ENCODE results near the gene UNC13B. TPM values are rescaled to one million over a fixed set of nuclear protein-coding genes. Genes with fewer than 3 reads are reported as not detected.

UNC13B gene
- total and polyA plus RNA-seq, 2 of the 13 experiments (the other 11 are each of a cell fraction or from before 2014, with no cell fraction given), result 14.0 to 18.3 TPM

DNA sequence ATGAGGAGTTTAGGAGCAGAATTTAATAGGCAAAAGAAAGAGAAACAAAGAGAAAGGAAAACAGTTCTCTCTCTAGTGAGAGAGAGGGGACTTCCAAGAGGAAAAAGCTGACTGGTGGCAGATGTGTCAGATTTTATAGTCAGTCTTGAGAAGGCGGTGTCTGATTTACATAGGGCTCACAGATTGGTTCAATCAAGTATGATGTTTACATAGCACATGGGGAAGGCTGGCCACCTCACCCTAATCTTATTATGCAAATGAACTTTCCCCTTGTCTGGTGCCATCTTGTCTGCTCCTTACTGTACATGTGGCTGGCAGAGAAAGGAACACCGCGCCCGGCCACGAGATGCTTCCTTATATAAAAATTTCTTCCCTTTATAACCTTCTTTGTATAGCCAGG, 24.7 kb downstream of the UNC13B start:
- in situ Hi-C loops (cut with HindIII; ENCODE audit: extremely low pct_ligation_motif_present, low pct_unique_long_range_greater_than_20kb) (no loop called here), intact Hi-C loops (cut with micrococcal nuclease; ENCODE audit: unreplicated experiment) (no loop called here)
- H3K4me3 ChIP-seq (replicated peaks in 1 of 3; ENCODE audit: insufficient read depth in 1 of 3, low read depth in 2 of 3, low read length in 3 of 3), result no peak overlapping the region
- POLR2A ChIA-PET, result no interaction called here
- CTCF ChIA-PET (ENCODE audit: low intra/inter-chr PET ratio, low total read pairs), result no interaction called here
- H4K20me1 ChIP-seq (ENCODE audit: insufficient read depth, low read length), result no peaks in the 10 kb centered on the region
- FAIRE-seq, result no peak
- TF ChIP-seq MED1 (CRISPR knock-in tag; IDR thresholded peaks at IDR 0.05) (no peak), SKI (IDR thresholded peaks at IDR 0.05; ENCODE audit: partially characterized antibody) (no peak), ZNF230 (CRISPR knock-in tag; IDR thresholded peaks at IDR 0.05) (no peak), ASH2L (IDR thresholded peaks at IDR 0.05; ENCODE audit: insufficient read length, low read depth, low read length) (no peak), ZC3H4 (CRISPR knock-in tag; IDR thresholded peaks at IDR 0.05; ENCODE audit: borderline replicate concordance) (no peak), RXRA (CRISPR knock-in tag; IDR thresholded peaks at IDR 0.05) (no peak), GLI4 (CRISPR knock-in tag; IDR thresholded peaks at IDR 0.05; ENCODE audit: borderline replicate concordance) (no peak), ZNF350 (CRISPR knock-in tag; IDR thresholded peaks at IDR 0.05; ENCODE audit: borderline replicate concordance, low read depth) (no peak)
- TF ChIP-seq, protein P1, sequence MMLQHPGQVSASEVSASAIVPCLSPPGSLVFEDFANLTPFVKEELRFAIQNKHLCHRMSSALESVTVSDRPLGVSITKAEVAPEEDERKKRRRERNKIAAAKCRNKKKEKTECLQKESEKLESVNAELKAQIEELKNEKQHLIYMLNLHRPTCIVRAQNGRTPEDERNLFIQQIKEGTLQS (CRISPR knock-in tag; IDR thresholded peaks at IDR 0.05), result no peak
- BruUV-seq (replicated peaks), result no TSS peak
- peaks cover 1 to 4% of the 10 kb centered on the region in 2 experiments; a peak in 2 of 5 replicates for H3K36me3 ChIP-seq (replicated peaks in 1 of 2; ENCODE audit: control insufficient read depth in 1 of 2, insufficient read depth in 2 of 2, low read length in 2 of 2)
- no peak for ATAC-seq
- H3K9ac ChIP-seq (ENCODE audit: insufficient read depth, low read depth, low read length), result no peak overlapping the region
- H3K27me3 ChIP-seq (ENCODE audit: control insufficient read depth in 1 of 2, insufficient read depth in 2 of 2, low read length in 2 of 2), result no peaks in the 10 kb centered on the region
- no peak for DNase-seq (ENCODE audit: low spot score)
- no peak overlapping the region for H3K27ac ChIP-seq (ENCODE audit: extremely low read length, insufficient read depth, low read length)
- H3K4me2 ChIP-seq (ENCODE audit: low read depth, low read length), result no peak overlapping the region
- H2AFZ ChIP-seq (ENCODE audit: low read length), result no peak overlapping the region
- WGBS (ENCODE audit: low lambda C conversion rate), result 98% methylated on average over 5 of the region's 5 CpGs
- H3K4me1 ChIP-seq (ENCODE audit: insufficient read depth, low read length), result peaks cover 7% of the 10 kb centered on the region
- H3K9me3 ChIP-seq (ENCODE audit: low read length), result no peaks in the 10 kb centered on the region
- H3K79me2 ChIP-seq (ENCODE audit: insufficient read depth, low read length), result no peaks in the 10 kb centered on the region

DNA sequence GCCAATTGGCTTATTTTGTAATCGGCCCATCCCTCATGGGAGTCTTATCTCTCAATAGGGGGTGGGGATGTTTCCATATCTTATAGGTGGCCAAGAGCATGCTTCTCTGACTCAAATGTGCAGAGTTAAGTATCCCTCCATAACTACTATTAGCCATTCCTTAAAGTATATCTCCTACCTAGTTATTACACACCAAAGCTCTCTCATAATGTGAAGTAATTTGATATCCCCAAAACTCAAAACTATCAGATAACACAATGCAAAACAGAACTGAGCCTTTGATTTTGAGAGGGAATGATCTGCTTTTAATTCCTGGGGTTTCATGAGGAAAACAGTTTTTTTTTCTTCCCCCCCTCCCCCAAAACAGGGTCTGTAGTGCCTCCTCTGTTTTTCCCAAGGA, 28.4 kb downstream of the UNC13B start:
- H3K79me2 ChIP-seq (ENCODE audit: insufficient read depth, low read length), result no peaks in the 10 kb centered on the region
- H3K9ac ChIP-seq (ENCODE audit: insufficient read depth, low read depth, low read length), result no peak overlapping the region
- H3K27me3 ChIP-seq (ENCODE audit: control insufficient read depth in 1 of 2, insufficient read depth in 2 of 2, low read length in 2 of 2), result no peaks in the 10 kb centered on the region
- ChIA-PET CTCF (ENCODE audit: low intra/inter-chr PET ratio, low total read pairs) (no interaction called here), POLR2A (no interaction called here)
- H3K9me3 ChIP-seq (ENCODE audit: low read length), result no peaks in the 10 kb centered on the region
- no peak for ATAC-seq
- no peak for FAIRE-seq
- no peak overlapping the region for H3K4me2 ChIP-seq (ENCODE audit: low read depth, low read length)
- H2AFZ ChIP-seq (ENCODE audit: low read length), result no peak overlapping the region
- no peak overlapping the region for H3K4me3 ChIP-seq (replicated peaks in 1 of 3; ENCODE audit: insufficient read depth in 1 of 3, low read depth in 2 of 3, low read length in 3 of 3)
- in situ Hi-C loops (cut with HindIII; ENCODE audit: extremely low pct_ligation_motif_present, low pct_unique_long_range_greater_than_20kb) (loop anchor here (10.0 kb wide), 1 partner anchor 285 kb away; no protein-coding TSS in a partner anchor), intact Hi-C loops (cut with micrococcal nuclease; ENCODE audit: unreplicated experiment) (loop anchor here (5.0 to 10.0 kb wide), 2 partner anchors 67 to 365 kb away; no protein-coding TSS in a partner anchor)
- H3K36me3 ChIP-seq (replicated peaks in 1 of 2; ENCODE audit: control insufficient read depth in 1 of 2, insufficient read depth in 2 of 2, low read length in 2 of 2), result peaks cover 1 to 4% of the 10 kb centered on the region in 2 experiments; a peak in 2 of 5 replicates
- H3K4me1 ChIP-seq (ENCODE audit: insufficient read depth, low read length), result peaks cover 11% of the 10 kb centered on the region
- no peak for DNase-seq (ENCODE audit: low spot score)
- BruUV-seq (replicated peaks), result no TSS peak
- 100% methylated on average over 1 of the region's 1 CpG for whole genome bisulfite sequencing (ENCODE audit: low lambda C conversion rate)
- H4K20me1 ChIP-seq (ENCODE audit: insufficient read depth, low read length), result no peaks in the 10 kb centered on the region
- H3K27ac ChIP-seq (ENCODE audit: extremely low read length, insufficient read depth, low read length), result no peak overlapping the region
- TF ChIP-seq SOX13 (IDR thresholded peaks at IDR 0.05) (no peak), SOX13 (CRISPR knock-in tag; conservative IDR thresholded peaks at IDR 0.05 in 1 of 2, IDR thresholded peaks at IDR 0.05 in 1 of 2) (no peak), ZNF839 (CRISPR knock-in tag; IDR thresholded peaks at IDR 0.05; ENCODE audit: borderline replicate concordance) (no peak), EEA1 (CRISPR knock-in tag; IDR thresholded peaks at IDR 0.05; ENCODE audit: borderline replicate concordance) (no peak), SP5 (CRISPR knock-in tag; IDR thresholded peaks at IDR 0.05; ENCODE audit: borderline replicate concordance, low read depth) (no peak), FLYWCH1 (CRISPR knock-in tag; IDR thresholded peaks at IDR 0.05) (no peak), ZNF841 (CRISPR knock-in tag; IDR thresholded peaks at IDR 0.05; ENCODE audit: borderline replicate concordance) (no peak), ZIK1 (CRISPR knock-in tag; IDR thresholded peaks at IDR 0.05; ENCODE audit: borderline replicate concordance, low read depth) (no peak)
- TF ChIP-seq, protein P2, sequence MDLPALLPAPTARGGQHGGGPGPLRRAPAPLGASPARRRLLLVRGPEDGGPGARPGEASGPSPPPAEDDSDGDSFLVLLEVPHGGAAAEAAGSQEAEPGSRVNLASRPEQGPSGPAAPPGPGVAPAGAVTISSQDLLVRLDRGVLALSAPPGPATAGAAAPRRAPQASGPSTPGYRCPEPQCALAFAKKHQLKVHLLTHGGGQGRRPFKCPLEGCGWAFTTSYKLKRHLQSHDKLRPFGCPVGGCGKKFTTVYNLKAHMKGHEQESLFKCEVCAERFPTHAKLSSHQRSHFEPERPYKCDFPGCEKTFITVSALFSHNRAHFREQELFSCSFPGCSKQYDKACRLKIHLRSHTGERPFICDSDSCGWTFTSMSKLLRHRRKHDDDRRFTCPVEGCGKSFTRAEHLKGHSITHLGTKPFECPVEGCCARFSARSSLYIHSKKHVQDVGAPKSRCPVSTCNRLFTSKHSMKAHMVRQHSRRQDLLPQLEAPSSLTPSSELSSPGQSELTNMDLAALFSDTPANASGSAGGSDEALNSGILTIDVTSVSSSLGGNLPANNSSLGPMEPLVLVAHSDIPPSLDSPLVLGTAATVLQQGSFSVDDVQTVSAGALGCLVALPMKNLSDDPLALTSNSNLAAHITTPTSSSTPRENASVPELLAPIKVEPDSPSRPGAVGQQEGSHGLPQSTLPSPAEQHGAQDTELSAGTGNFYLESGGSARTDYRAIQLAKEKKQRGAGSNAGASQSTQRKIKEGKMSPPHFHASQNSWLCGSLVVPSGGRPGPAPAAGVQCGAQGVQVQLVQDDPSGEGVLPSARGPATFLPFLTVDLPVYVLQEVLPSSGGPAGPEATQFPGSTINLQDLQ (CRISPR knock-in tag; IDR thresholded peaks at IDR 0.05), result no peak
